ENCODE results near the gene DOCK4. TPM values are rescaled to one million over a fixed set of nuclear protein-coding genes. Genes with fewer than 3 reads are reported as not detected.

Gene DOCK4
- total RNA-seq, 4 donors from 2014 or later = 14.0 to 48.1 (median 30.9) TPM

GRCh38 chr7:111887734-111888133 is 318.5 kb downstream of the DOCK4 start:
- intact Hi-C loops (cut with DNase I) = no loop called here
- Histone ChIP-seq H3K4me3 (replicated peaks in 1 of 3) (no peak overlapping the region), H3K27me3 (no peaks in the 10 kb centered on the region), H3K4me1 (no peaks in the 10 kb centered on the region), H3K9me3 (no peaks in the 10 kb centered on the region), H3K36me3 (no peaks in the 10 kb centered on the region), H3K27ac (no peak overlapping the region)
- no peak for TF ChIP-seq POLR2A (IDR thresholded peaks at IDR 0.05)
- TF ChIP-seq, protein P1, sequence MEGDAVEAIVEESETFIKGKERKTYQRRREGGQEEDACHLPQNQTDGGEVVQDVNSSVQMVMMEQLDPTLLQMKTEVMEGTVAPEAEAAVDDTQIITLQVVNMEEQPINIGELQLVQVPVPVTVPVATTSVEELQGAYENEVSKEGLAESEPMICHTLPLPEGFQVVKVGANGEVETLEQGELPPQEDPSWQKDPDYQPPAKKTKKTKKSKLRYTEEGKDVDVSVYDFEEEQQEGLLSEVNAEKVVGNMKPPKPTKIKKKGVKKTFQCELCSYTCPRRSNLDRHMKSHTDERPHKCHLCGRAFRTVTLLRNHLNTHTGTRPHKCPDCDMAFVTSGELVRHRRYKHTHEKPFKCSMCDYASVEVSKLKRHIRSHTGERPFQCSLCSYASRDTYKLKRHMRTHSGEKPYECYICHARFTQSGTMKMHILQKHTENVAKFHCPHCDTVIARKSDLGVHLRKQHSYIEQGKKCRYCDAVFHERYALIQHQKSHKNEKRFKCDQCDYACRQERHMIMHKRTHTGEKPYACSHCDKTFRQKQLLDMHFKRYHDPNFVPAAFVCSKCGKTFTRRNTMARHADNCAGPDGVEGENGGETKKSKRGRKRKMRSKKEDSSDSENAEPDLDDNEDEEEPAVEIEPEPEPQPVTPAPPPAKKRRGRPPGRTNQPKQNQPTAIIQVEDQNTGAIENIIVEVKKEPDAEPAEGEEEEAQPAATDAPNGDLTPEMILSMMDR (IDR thresholded peaks at IDR 0.05) = no peak
- WGBS, 2 donors = 73 to 76% methylated on average over 1 of the region's 1 CpG
- no peak for DNase-seq

- no peaks in the 10 kb centered on the region for H3K4me1 ChIP-seq
- WGBS, 2 donors = 67 to 73% methylated on average over 2 of the region's 2 CpGs
- TF ChIP-seq POLR2A (IDR thresholded peaks at IDR 0.05) = no peak
- TF ChIP-seq, protein P1 (IDR thresholded peaks at IDR 0.05) = no peak
- no peaks in the 10 kb centered on the region for H3K27me3 ChIP-seq
- H3K36me3 ChIP-seq = no peaks in the 10 kb centered on the region
- no peaks in the 10 kb centered on the region for H3K9me3 ChIP-seq
- H3K27ac ChIP-seq = no peak overlapping the region
- no peak for DNase-seq
- intact Hi-C loops (cut with DNase I) = no loop called here
- H3K4me3 ChIP-seq (replicated peaks in 1 of 3) = no peak overlapping the region
These were observed 320.0 kb downstream of the DOCK4 start for GRCh38 chr7:111886233-111886632.

- Histone ChIP-seq H3K27me3 (no peaks in the 10 kb centered on the region), H3K4me3 (replicated peaks in 1 of 3) (no peak overlapping the region), H3K4me1 (no peaks in the 10 kb centered on the region), H3K27ac (no peak overlapping the region), H3K9me3 (no peaks in the 10 kb centered on the region), H3K36me3 (no peaks in the 10 kb centered on the region)
- intact Hi-C loops (cut with DNase I) = no loop called here
- DNase-seq = no peak
- TF ChIP-seq, protein P1 (IDR thresholded peaks at IDR 0.05) = no peak
- no peak for TF ChIP-seq POLR2A (IDR thresholded peaks at IDR 0.05)
These were observed 323.0 kb downstream of the DOCK4 start for GRCh38 chr7:111883241-111883640.

DNA sequence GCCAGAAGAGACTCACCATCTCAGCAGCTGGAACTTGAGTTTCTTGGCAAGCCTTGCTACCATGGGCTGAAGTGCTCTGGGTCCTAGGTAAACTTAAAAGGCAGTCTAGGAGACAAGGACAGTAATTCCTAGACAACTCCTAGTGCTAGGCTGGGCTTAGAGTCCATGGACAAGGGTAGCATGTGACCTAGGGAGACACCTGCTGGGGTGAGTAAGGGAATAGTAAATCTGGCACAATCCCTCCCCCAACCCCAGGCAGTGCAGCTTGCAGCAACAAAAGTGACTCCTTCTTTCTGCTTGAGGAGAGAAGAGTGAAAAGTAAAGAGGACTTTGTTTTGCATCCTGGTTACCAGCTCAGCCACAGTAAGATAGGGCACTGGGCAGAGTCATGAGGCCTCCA is 327.4 kb downstream of the DOCK4 start:
- DNase-seq = no peak
- H3K36me3 ChIP-seq = no peaks in the 10 kb centered on the region
- no peak overlapping the region for H3K27ac ChIP-seq
- H3K4me1 ChIP-seq = no peaks in the 10 kb centered on the region
- no peaks in the 10 kb centered on the region for H3K27me3 ChIP-seq
- intact Hi-C loops (cut with DNase I) = no loop called here
- TF ChIP-seq, protein P1 (IDR thresholded peaks at IDR 0.05) = no peak
- TF ChIP-seq POLR2A (IDR thresholded peaks at IDR 0.05) = no peak
- H3K4me3 ChIP-seq (replicated peaks in 1 of 3) = no peak overlapping the region
- no peaks in the 10 kb centered on the region for H3K9me3 ChIP-seq

- no peak overlapping the region for H3K4me3 ChIP-seq (replicated peaks in 1 of 3)
- H3K9me3 ChIP-seq = no peaks in the 10 kb centered on the region
- H3K4me1 ChIP-seq = no peaks in the 10 kb centered on the region
- H3K27me3 ChIP-seq = no peaks in the 10 kb centered on the region
- intact Hi-C loops (cut with DNase I) = no loop called here
- no peaks in the 10 kb centered on the region for H3K36me3 ChIP-seq
- DNase-seq = no peak
- H3K27ac ChIP-seq = no peak overlapping the region
- TF ChIP-seq, protein P1 (IDR thresholded peaks at IDR 0.05) = no peak
- no peak for TF ChIP-seq POLR2A (IDR thresholded peaks at IDR 0.05)
- WGBS, 2 donors = 94 to 95% methylated on average over 4 of the region's 4 CpGs
These were observed 328.3 kb downstream of the DOCK4 start for GRCh38 chr7:111877931-111878330.

Data from thyroid gland (tissue), 4 donors.